NCI-H774 (cell line): ENCODE results near the gene KCNJ3.

ENCODE experiments used
- DNase-seq: peaks from one replicate; lab custom pipeline; 2025; lab: John Stamatoyannopoulos, UW

KCNJ3 gene

GRCh38 chr2:154707994-154708575 is 9.6 kb downstream of the KCNJ3 start:
- no peak for DNase-seq

- no peak for DNase-seq
Measured at GRCh38 chr2:154709215-154709614, 10.7 kb downstream of the KCNJ3 start.

- no peak for DNase-seq
Measured at GRCh38 chr2:154710078-154710477, 11.6 kb downstream of the KCNJ3 start.

GRCh38 chr2:154710685-154711084 is 12.2 kb downstream of the KCNJ3 start:
- no peak for DNase-seq

- no peak for DNase-seq
Measured at GRCh38 chr2:154713675-154714074, 15.2 kb downstream of the KCNJ3 start.

GRCh38 chr2:154720651-154721050 is 22.2 kb downstream of the KCNJ3 start:
- DNase-seq, result no peak

- DNase-seq, result no peak
Measured at GRCh38 chr2:154724194-154724797, 25.8 kb downstream of the KCNJ3 start.

- DNase-seq, result no peak
Measured at GRCh38 chr2:154740361-154740760, 41.9 kb downstream of the KCNJ3 start.

- DNase-seq, result no peak
Measured at GRCh38 chr2:154758871-154759270, 60.4 kb downstream of the KCNJ3 start.

GRCh38 chr2:154762638-154763037 is 64.1 kb downstream of the KCNJ3 start:
- DNase-seq, result no peak

GRCh38 chr2:154771664-154772284 is 73.3 kb downstream of the KCNJ3 start:
- no peak for DNase-seq

GRCh38 chr2:154776825-154777224 is 78.3 kb downstream of the KCNJ3 start:
- DNase-seq, result no peak

- no peak for DNase-seq
Measured at GRCh38 chr2:154794406-154794805, 95.9 kb downstream of the KCNJ3 start.

GRCh38 chr2:154795651-154796050 is 97.2 kb downstream of the KCNJ3 start:
- no peak for DNase-seq

GRCh38 chr2:154804451-154804850 is 106.0 kb downstream of the KCNJ3 start:
- DNase-seq, result no peak

- DNase-seq, result no peak
Measured at GRCh38 chr2:154813636-154814035, 115.1 kb downstream of the KCNJ3 start.

- no peak for DNase-seq
Measured at GRCh38 chr2:154814856-154815255, 116.4 kb downstream of the KCNJ3 start.

GRCh38 chr2:154825358-154825757 is 126.9 kb downstream of the KCNJ3 start:
- no peak for DNase-seq

GRCh38 chr2:154826827-154827226 is 128.3 kb downstream of the KCNJ3 start:
- DNase-seq, result no peak

GRCh38 chr2:154827286-154827685 is 128.8 kb downstream of the KCNJ3 start:
- DNase-seq, result no peak

GRCh38 chr2:154832711-154833110 is 134.2 kb downstream of the KCNJ3 start:
- DNase-seq, result no peak

GRCh38 chr2:154836632-154837031 is 138.1 kb downstream of the KCNJ3 start:
- DNase-seq, result peak; percentile 74

- DNase-seq, result no peak
Measured at GRCh38 chr2:154837035-154837434, 138.5 kb downstream of the KCNJ3 start.

- DNase-seq, result no peak
Measured at GRCh38 chr2:154844513-154844912, 146.0 kb downstream of the KCNJ3 start.
